Activated T-cell treated with anti-CD3 and anti-CD28 coated beads, Interleukin-2, amount 50 U/mL, for 72 hours (primary cell): Measurements from ENCODE around the gene IL1RAP. TPM values are rescaled to one million over a fixed set of nuclear protein-coding genes. Genes with fewer than 3 reads are reported as not detected.
A peak's percentile ranks its signal among the peaks of the same experiment; 100 is the strongest.

Experiments
- ATAC-seq, 2 donors: fragments of 150-1000 bp; cut with Tn5 transposase; replicated peaks in 1 of 2; 2 replicates each; pipeline ENCODE4 v1.10.0; 2021; ENCODE audit warnings: moderate library complexity in 2 of 2, mild to moderate bottlenecking in 1 of 2
- DNase-seq, 2 donors: peaks; one replicate each; pipeline ENCODE4 v3.0.0; 2021 to 2022; ENCODE audit warnings: mixed read lengths in 1 of 2
- H3K27ac Mint-ChIP-seq: one replicate; pipeline ENCODE4 v1.8.0; 2022; ENCODE audit warnings: mild to moderate bottlenecking, moderate library complexity, mixed read lengths
- H3K27me3 Mint-ChIP-seq: one replicate; pipeline ENCODE4 v1.8.0; 2022; ENCODE audit warnings: low read depth, mixed read lengths
- H3K36me3 Mint-ChIP-seq, 2 donors: one replicate each; pipeline ENCODE4 v1.8.0; 2022; ENCODE audit warnings: mixed read lengths in 2 of 2, mild to moderate bottlenecking in 1 of 2; ENCODE audit not compliant: insufficient read depth in 2 of 2
- H3K4me1 Mint-ChIP-seq: one replicate; pipeline ENCODE4 v1.8.0; 2022; ENCODE audit warnings: low read depth, mixed read lengths
- H3K4me3 Mint-ChIP-seq, 2 donors: one replicate each; pipeline ENCODE4 v1.8.0; 2022; ENCODE audit warnings: mild to moderate bottlenecking in 2 of 2, mixed read lengths in 2 of 2, moderate library complexity in 2 of 2
- H3K9me3 Mint-ChIP-seq, 2 donors: one replicate each; pipeline ENCODE4 v1.8.0; 2022; ENCODE audit warnings: mixed read lengths in 2 of 2
- total RNA-seq, 2 donors: library from RNA; stranded (reverse); gene quantifications; one replicate each; pipeline ENCODE4 v1.2.3, GENCODE V29; 2022

Gene IL1RAP
- total RNA-seq, 2 donors from 2014 or later, result 14.1 to 20.3 TPM

DNA sequence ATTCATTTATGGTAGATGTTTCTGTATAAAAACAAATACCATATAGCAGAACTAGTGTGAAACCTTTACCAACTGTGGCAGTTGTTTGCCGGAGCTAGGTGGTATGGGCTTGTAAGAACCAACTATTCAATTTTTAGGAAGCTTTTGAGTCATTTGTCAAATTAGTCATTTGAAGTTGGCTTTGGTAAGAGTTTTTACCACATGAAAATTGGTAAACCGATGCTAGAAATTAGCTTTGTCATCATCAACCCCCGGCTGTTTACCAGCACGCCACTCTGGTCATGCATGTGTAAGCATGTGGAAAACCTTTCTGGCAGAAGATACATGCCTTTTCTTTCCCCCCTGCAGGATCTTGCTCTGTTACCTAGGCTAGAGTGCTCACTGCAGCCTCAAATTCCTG, 63.3 kb downstream of the IL1RAP start:
- Mint-ChIP-seq H3K9me3 (peaks cover 5% of the 10 kb centered on the region in 2 donors), H3K4me3 (no peak overlapping the region), H3K36me3 (peaks cover 13 to 44% of the 10 kb centered on the region in 2 donors), H3K27me3 (no peaks in the 10 kb centered on the region), H3K27ac (no peak overlapping the region), H3K4me1 (peaks cover 73% of the 10 kb centered on the region)
- DNase-seq (peak; percentile 34 to 61), ATAC-seq (peak; percentile 84 to 86)

DNA sequence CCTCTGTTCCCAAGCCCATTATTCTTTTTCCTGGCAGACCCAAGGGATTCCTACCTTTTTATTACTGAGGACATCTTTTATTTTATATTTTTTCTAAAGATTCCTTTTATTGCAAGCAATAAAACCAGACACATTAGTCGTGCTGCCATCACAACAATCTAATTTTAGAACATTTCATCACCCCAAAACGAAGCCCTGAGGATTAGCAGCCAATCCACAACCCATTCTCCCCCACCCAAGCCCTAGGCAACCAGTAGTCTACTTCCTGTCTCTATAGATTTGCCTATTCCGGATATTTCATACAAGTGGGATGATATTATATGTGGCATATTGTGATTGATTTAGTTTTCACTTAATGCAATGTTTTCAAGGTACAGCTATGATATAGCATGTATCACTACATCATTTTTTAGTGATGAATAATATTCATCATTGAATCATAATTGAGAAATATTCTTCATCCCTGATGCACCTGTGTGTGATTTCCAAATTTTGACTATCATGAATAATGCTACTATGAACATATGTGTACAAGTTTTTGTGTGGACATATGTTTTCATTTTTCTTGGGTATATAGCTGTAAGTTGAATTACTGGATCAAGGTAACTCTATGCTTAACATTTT, 65.7 kb downstream of the IL1RAP start:
- Mint-ChIP-seq H3K9me3 (peaks cover 4 to 5% of the 10 kb centered on the region in 2 donors), H3K27ac (no peak overlapping the region), H3K4me1 (peaks cover 77% of the 10 kb centered on the region), H3K27me3 (no peaks in the 10 kb centered on the region), H3K36me3 (peaks cover 13 to 42% of the 10 kb centered on the region in 2 donors), H3K4me3 (no peak overlapping the region)
- ATAC-seq (no peak), DNase-seq (no peak)

DNA sequence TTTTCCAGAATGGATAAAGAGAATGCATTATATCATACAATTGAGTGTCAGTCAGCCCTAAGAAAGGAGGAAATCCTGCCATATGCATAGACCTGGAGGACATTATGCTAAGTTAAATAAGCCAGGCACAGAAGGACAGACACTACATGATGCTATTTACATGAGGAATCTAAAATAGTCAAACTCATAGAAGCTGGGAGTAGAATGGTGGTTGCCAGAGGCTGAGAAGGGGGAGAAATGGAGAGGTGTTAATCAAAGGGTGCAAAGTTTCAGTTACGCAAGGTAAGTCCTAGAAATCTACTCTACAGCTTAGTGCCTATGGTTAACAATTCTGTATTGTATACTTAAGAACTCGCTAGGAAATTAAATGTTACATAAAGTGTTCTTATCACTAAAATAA, 66.5 kb downstream of the IL1RAP start:
- DNase-seq, result no peak
- H3K4me1 Mint-ChIP-seq, result peaks cover 72% of the 10 kb centered on the region
- peaks cover 12 to 34% of the 10 kb centered on the region in 2 donors for H3K36me3 Mint-ChIP-seq
- peak overlapping the region in 1 of 2 donors; percentile 8 for H3K4me3 Mint-ChIP-seq
- H3K9me3 Mint-ChIP-seq, result peaks cover 3 to 5% of the 10 kb centered on the region in 2 donors
- H3K27ac Mint-ChIP-seq, result no peak overlapping the region
- H3K27me3 Mint-ChIP-seq, result no peaks in the 10 kb centered on the region
- no peak for ATAC-seq

DNA sequence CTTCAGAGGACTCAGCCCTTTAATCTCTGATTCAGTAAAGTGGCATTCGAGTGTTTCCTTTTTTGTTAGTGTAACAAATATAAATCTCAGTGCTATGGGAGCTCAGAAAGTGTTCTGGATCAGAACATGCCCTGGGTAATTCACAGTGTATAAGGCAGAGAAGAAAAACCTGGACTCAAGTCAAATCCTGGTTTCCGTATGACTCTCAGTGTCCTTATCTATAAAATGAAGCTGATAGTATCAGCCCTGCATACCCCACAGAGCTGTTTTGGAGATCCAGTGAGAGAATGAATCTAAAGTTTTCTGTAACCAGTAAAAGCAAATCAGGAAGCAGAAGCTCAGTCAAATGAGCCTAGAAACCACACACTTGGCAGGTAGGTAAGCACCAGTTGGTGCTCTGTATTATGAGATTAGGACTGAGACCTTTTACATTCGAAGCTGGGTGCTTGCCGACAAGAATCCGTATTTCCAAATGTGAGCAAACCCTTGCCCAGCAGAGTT, 67.2 kb downstream of the IL1RAP start:
- no peak for DNase-seq
- Mint-ChIP-seq H3K9me3 (peaks cover 0 to 7% of the 10 kb centered on the region in 2 donors), H3K4me3 (peak overlapping the region in 1 of 2 donors; percentile 10), H3K27me3 (no peaks in the 10 kb centered on the region), H3K27ac (no peak overlapping the region), H3K36me3 (peaks cover 13 to 29% of the 10 kb centered on the region in 2 donors), H3K4me1 (peaks cover 72% of the 10 kb centered on the region)
- peak; percentile 13 to 16 for ATAC-seq

DNA sequence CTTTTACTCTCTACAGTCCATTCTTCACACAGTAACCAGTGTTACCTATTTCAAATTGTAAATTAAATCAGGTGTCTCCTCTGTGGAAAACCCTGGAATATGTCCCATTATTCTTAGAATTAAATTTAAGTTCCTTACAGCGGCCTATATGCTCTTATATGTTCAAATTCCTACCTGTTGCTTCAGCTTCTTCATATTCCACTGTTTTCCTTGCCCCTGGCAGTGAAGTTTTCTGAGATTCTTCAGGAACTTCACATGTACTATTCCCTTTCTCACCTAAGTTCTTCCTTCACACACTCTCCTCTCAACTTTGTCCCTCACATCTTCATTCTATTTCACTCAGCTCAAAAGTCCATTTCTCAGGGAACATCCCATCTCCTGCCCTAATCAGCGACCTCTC, 68.8 kb downstream of the IL1RAP start:
- peaks cover 0 to 7% of the 10 kb centered on the region in 2 donors for H3K9me3 Mint-ChIP-seq
- DNase-seq (no peak), ATAC-seq (no peak)
- H3K4me3 Mint-ChIP-seq, result no peak overlapping the region
- H3K27me3 Mint-ChIP-seq, result no peaks in the 10 kb centered on the region
- H3K27ac Mint-ChIP-seq, result no peak overlapping the region
- H3K4me1 Mint-ChIP-seq, result peaks cover 79% of the 10 kb centered on the region
- peaks cover 11 to 24% of the 10 kb centered on the region in 2 donors for H3K36me3 Mint-ChIP-seq

DNA sequence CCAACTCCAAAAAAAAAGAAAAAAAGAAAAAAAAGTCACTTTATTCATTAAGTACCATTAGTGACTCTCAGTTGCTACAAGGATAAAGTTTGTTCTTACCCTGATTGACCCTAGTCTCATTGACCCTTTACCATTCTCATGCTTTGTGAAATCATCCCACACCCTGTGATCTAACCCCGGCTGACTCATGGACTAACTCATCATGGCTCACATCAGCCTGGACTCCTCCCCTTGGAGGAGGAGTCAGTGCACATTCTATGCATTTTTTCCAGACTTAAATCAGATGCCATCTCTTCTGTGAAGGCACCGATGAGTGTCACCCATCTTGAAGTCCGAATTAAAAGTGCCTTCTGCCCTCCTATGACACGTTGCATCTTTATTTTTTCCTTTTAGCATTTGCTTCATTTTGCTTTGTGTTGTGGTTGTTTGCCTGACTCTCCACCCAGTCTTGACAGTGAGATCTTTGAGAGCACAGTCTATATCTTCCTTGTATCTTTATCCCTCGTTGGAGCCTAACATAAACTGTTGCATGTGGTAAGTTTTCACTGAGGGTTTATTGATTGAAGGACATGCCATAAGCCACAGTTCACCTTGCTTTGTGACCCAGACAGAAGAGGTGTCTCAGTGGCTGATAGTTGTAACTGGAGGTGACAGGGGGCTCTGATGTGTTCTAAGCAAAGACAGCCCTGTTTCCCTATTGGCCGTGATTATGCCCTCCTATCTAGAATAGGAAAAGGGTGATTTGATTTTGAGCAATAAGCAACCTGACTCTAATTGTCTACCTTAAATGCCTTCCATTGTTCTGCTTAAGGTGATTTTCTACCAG, 72.1 kb downstream of the IL1RAP start:
- DNase-seq (peak; percentile 76 to 77), ATAC-seq (peak; percentile 92 to 94)
- H3K4me1 Mint-ChIP-seq, result peaks cover 66% of the 10 kb centered on the region
- no peaks in the 10 kb centered on the region for H3K27me3 Mint-ChIP-seq
- peaks cover 0 to 7% of the 10 kb centered on the region in 2 donors for H3K36me3 Mint-ChIP-seq
- peaks cover 0 to 2% of the 10 kb centered on the region in 2 donors for H3K9me3 Mint-ChIP-seq
- peak overlapping the region; percentile 89 for H3K27ac Mint-ChIP-seq
- H3K4me3 Mint-ChIP-seq, result peak overlapping the region; percentile 67

DNA sequence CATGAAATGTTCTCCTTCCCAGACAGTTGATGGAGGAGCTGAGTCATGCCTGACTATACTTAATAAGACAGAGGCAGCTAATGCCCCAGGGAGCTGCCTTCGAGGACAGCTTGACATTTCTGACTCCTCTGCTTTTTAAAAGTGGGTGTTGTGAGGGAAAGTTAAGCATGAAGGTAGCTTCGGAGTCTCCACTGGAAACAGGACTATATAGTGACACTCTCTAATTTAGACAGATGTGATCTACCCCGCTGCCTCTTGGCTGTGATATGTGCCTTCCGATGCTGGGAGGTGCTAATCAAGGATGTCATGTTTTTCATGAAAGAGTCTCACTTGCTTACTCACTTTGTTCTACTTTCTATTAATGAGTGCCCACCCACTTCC, 72.7 kb downstream of the IL1RAP start:
- ATAC-seq (peak; percentile 63 to 64), DNase-seq (peak; percentile 37 to 40)
- H3K27me3 Mint-ChIP-seq, result no peaks in the 10 kb centered on the region
- H3K4me3 Mint-ChIP-seq, result peak overlapping the region; percentile 67
- H3K9me3 Mint-ChIP-seq, result peaks cover 0 to 2% of the 10 kb centered on the region in 2 donors
- H3K36me3 Mint-ChIP-seq, result peaks cover 0 to 7% of the 10 kb centered on the region in 2 donors
- peak overlapping the region; percentile 89 for H3K27ac Mint-ChIP-seq
- H3K4me1 Mint-ChIP-seq, result peaks cover 62% of the 10 kb centered on the region

DNA sequence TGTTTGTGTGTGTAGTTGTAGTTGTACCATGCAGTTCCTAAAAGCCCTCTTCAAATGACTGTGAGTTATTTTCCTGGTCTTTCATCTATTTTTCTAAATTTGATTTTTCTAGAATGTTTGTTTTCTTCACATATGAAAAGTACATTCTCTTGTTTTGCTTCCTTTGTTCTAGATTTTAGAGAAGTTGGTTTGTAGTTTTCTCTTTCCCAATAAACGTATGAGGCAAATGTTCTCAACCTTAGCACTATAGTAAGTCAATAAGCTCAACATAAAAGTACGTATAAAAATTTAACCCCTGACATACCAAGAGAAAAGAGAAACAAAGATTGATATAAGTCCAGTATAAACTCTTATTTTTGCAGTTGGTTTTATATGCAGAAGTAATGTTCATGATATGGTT, 74.7 kb downstream of the IL1RAP start:
- Mint-ChIP-seq H3K27ac (peak overlapping the region; percentile 79), H3K36me3 (peaks cover 7% of the 10 kb centered on the region in 2 donors)
- DNase-seq, result no peak

DNA sequence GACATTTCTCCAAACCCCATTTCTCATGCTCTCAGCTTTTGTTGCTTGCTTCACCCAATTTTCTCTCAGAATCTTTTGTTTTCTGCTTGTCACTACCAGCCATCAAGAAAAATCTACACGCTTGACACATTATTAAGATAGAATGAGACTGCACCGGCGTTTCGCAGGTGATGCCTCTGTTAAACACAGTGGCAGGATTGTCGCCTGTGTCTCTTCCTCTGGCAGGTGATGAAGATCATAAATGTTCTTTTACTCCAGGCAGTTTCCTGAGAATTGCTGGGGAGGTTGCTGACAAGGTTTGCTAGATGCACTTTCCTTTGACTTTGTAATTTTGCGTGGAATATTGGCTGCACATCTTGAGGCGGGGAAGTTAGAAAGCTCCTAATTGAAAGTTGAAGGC, 75.4 kb downstream of the IL1RAP start:
- Mint-ChIP-seq H3K4me3 (no peak overlapping the region), H3K4me1 (peaks cover 53% of the 10 kb centered on the region), H3K36me3 (peaks cover 6 to 7% of the 10 kb centered on the region in 2 donors), H3K27me3 (no peaks in the 10 kb centered on the region), H3K27ac (no peak overlapping the region), H3K9me3 (peaks cover 0 to 2% of the 10 kb centered on the region in 2 donors)
- ATAC-seq (no peak), DNase-seq (no peak)

More for the DNA sequence above, 74.7 kb downstream of the IL1RAP start:
- Mint-ChIP-seq H3K4me3 (no peak overlapping the region), H3K9me3 (peaks cover 0 to 2% of the 10 kb centered on the region in 2 donors), H3K27me3 (no peaks in the 10 kb centered on the region), H3K4me1 (peaks cover 53% of the 10 kb centered on the region)
- no peak for ATAC-seq

DNA sequence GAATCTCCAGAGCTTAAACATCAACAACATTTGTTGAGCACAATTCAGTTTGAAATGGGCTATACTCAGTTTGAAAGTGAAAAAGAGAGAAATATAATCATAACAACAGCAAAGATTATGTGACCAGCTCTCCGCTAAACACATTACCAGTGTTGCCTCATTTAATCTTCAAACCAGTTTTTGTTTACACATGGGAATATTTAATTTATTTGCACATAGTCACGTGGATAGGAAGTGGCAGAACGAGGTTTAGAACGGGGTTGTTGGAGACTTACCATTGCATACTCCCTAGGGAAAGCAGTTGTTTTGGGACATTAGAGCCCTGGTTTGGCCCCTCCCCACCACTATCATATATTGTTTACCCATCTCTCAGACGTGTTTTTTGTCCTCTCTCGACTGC, 77.2 kb downstream of the IL1RAP start:
- Mint-ChIP-seq H3K27ac (no peak overlapping the region), H3K9me3 (no peaks in the 10 kb centered on the region), H3K4me1 (peaks cover 43% of the 10 kb centered on the region), H3K27me3 (no peaks in the 10 kb centered on the region), H3K4me3 (no peak overlapping the region), H3K36me3 (peaks cover 4 to 7% of the 10 kb centered on the region in 2 donors)
- DNase-seq (no peak), ATAC-seq (no peak)

DNA sequence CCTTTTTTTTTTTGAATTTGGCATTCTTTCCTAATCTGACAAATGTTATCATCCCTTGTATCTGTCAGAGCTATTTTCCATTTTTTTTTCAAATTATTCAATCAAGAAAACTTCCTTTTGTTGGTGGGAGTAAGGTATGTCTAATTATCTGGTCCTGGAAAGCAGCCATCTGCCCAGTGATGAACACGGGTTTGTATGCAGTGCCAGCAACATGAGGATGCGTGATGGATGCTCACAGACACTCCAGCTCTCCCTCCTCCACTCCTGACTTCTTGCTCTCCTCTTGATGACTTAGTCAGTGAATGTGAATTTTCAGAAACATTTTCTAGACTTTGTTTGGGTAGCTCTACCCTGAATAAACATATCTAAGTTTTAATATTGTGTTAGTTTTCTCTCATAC, 79.2 kb downstream of the IL1RAP start:
- ATAC-seq, result no peak
- no peak for DNase-seq
- H3K27me3 Mint-ChIP-seq, result no peaks in the 10 kb centered on the region
- peaks cover 23% of the 10 kb centered on the region for H3K4me1 Mint-ChIP-seq
- H3K36me3 Mint-ChIP-seq, result peaks cover 4 to 8% of the 10 kb centered on the region in 2 donors
- H3K9me3 Mint-ChIP-seq, result no peaks in the 10 kb centered on the region
- peak overlapping the region; percentile 54 for H3K27ac Mint-ChIP-seq
- H3K4me3 Mint-ChIP-seq, result no peak overlapping the region

DNA sequence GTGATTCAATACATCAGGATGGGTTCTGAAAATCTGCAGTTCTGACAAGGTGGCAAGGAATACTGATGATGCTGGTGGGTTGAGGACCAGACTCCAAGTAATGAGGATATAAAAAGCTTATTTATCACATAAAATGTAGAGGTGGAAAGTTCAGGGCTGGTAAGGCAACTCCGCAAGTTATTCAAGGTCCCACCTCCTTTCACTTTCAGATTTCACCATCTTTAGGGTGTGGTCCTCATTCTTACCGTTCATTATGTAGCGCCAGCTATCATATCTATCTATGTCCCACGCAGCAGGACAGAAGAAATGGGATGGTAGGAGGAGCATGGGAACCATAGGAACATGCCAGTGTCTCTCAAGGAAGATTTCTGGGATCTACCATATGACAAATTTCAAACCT, 80.3 kb downstream of the IL1RAP start:
- H3K27ac Mint-ChIP-seq, result no peak overlapping the region
- DNase-seq (no peak), ATAC-seq (peak in 1 of 2 donors; percentile 25)
- H3K4me1 Mint-ChIP-seq, result peaks cover 14% of the 10 kb centered on the region
- H3K4me3 Mint-ChIP-seq, result peak overlapping the region in 1 of 2 donors; percentile 51
- peaks cover 4 to 11% of the 10 kb centered on the region in 2 donors for H3K36me3 Mint-ChIP-seq
- H3K9me3 Mint-ChIP-seq, result no peaks in the 10 kb centered on the region
- H3K27me3 Mint-ChIP-seq, result no peaks in the 10 kb centered on the region

DNA sequence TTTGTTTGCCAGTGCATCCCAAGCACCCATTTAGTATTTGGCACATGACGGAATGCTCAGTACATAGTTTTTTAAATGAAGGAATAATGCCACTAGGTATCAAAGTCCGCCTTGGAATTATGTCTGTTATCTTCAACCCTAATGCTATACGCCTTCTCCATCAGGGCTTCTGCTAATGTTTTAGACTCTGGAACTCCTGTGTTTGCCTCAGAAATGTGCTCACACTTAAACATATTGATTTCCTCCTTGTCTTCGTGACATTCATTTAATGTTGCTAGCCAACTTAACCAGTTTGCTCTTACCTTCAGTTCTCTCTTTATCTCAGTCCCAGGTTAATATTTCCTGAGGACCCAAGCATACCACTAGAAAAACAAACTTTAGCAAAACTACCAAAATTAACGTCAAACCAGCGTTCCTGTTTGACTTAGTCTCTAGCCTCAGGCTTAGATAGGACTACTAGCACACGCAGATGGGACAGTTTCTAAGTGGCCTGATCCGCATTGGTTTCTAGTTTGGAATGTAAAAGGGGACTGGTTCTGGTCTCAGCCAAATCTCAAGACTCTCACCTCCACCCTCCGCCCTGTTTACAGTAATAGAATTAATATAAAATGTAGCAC, 81.4 kb downstream of the IL1RAP start:
- H3K27me3 Mint-ChIP-seq, result no peaks in the 10 kb centered on the region
- H3K4me1 Mint-ChIP-seq, result peaks cover 16% of the 10 kb centered on the region
- ATAC-seq (no peak), DNase-seq (no peak)
- H3K9me3 Mint-ChIP-seq, result no peaks in the 10 kb centered on the region
- H3K4me3 Mint-ChIP-seq, result no peak overlapping the region
- H3K27ac Mint-ChIP-seq, result peak overlapping the region; percentile 89
- peaks cover 2 to 15% of the 10 kb centered on the region in 2 donors for H3K36me3 Mint-ChIP-seq
